Endometrium (tissue), 2 donors: Measurements from ENCODE around the gene PIGN.

Experiments
- FAIRE-seq: peaks from 2 replicates; lab custom pipeline; 2012; peaks lifted over from hg19 to GRCh38; lab: Jason Lieb, UNC
- donor health status: control.
- donor health status: control.

PIGN gene, protein sequence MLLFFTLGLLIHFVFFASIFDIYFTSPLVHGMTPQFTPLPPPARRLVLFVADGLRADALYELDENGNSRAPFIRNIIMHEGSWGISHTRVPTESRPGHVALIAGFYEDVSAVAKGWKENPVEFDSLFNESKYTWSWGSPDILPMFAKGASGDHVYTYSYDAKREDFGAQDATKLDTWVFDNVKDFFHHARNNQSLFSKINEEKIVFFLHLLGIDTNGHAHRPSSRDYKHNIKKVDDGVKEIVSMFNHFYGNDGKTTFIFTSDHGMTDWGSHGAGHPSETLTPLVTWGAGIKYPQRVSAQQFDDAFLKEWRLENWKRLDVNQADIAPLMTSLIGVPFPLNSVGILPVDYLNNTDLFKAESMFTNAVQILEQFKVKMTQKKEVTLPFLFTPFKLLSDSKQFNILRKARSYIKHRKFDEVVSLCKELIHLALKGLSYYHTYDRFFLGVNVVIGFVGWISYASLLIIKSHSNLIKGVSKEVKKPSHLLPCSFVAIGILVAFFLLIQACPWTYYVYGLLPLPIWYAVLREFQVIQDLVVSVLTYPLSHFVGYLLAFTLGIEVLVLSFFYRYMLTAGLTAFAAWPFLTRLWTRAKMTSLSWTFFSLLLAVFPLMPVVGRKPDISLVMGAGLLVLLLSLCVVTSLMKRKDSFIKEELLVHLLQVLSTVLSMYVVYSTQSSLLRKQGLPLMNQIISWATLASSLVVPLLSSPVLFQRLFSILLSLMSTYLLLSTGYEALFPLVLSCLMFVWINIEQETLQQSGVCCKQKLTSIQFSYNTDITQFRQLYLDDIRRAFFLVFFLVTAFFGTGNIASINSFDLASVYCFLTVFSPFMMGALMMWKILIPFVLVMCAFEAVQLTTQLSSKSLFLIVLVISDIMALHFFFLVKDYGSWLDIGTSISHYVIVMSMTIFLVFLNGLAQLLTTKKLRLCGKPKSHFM

GRCh38 chr18:62186774-62187542 lies at the start of gene PIGN, which contains the start of gene RELCH:
PIGN (minus strand) TSS chr18:62187056; CDS start chr18:62161353, 25,703 bp downstream.
RELCH (plus strand) TSS chr18:62187255; CDS start chr18:62187506, 251 bp downstream.
- FAIRE-seq, result peak; percentile 89

DNA sequence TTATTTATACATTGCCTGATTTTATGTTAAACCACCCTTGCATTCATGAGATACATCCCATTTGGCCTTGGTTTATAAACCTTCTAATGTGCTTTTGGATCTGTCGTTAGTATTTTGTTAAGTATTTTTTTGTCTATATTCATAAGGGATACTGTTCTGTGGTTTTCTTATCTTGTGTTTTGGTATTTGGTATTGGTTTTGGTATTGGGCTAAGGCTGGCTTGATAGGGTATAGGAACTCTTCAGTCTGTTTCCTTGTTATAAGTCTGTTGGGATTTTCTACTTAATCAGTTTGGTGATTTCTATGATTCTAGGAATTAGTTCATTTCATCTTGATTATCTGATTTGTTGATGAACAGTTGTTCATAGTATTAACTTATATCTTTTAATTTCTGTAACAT lies 49.4 kb upstream of the PIGN start:
- FAIRE-seq, result no peak

- no peak for FAIRE-seq
Measured at GRCh38 chr18:62226047-62226446, 39.2 kb upstream of the PIGN start.

GRCh38 chr18:62224229-62224628 lies 37.4 kb upstream of the PIGN start:
- no peak for FAIRE-seq

GRCh38 chr18:62214790-62215189 lies 27.9 kb upstream of the PIGN start:
- no peak for FAIRE-seq

DNA sequence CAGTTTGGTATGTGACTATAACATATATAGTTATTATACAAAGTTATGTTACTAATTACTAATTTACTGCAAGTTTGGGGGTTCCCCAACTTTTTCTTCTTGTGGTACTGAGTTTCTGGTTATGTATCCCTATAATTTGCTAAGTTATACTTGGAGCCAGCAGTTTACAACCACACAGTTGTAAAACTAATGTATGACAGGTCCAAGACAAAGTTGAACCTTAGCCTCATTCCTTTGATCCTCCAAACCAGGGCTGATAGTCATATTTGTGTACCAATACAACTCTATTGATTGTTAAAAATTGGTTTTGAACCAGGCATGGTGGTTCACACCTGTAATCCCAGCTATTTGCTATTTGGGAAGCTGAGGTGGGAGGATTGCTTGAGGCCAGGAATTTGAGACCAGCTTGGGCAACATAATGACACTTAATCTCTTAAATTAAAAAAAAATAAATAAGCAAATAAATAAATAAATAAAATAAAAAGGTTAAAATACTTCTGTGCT lies 24.5 kb upstream of the PIGN start:
- FAIRE-seq, result no peak

DNA sequence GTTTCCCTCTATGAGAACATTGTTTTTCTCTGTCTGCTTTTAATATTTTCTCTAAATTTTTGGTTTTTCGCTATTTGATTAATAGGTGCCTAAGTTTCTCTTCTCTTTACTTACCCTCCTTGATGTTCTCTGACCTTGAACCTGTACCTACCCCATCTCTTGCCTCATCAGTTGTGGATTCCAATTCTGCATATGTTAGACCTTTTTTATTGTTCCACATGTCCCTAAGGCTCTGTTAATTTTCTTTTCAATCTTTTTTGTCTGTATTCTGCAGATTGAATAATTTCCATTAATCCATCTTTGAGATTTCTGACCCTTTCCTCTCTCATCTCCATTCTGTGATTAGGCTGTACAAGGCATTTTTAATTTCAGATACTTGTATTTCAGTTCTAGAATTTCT lies 23.3 kb upstream of the PIGN start:
- FAIRE-seq, result no peak

DNA sequence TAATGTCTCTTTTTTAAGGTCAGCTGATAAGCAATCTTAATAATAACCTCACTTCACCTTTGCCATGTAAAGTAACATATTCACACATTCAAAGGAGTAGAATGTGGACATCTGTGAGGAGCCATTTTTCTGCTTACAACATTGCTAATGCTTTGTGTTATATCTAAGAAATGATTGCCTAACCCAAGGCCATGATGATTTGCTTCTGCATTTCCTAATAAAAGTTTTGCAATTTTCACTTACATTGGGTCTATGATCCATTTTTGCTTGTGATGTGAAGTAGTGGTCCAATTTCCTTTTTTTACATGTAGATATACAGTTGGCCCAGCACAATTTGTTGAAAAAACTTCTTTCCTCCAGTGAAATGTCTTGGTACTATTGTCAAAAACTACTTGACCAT lies 22.2 kb upstream of the PIGN start:
- no peak for FAIRE-seq

GRCh38 chr18:62206593-62206992 lies 19.7 kb upstream of the PIGN start:
- FAIRE-seq, result no peak

DNA sequence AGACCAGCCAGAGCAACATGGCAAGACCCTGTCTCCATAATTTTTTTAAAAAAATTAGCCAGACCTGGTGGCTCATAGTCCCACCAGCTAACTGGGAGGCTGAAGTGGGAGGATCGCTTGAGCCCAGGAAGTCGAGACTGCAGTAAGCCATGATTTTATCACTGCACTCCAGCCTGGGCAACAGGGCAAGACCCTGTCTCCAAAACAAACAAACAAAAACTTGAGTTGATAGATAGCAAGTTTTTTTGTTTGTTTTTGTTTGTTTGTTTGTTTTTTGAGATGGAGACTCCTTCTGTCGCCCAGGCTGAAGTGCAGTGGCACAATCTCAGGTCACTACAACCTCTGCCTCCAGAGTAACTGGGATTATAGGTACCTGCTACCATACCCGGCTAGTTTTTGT lies 19.0 kb upstream of the PIGN start:
- FAIRE-seq, result no peak

DNA sequence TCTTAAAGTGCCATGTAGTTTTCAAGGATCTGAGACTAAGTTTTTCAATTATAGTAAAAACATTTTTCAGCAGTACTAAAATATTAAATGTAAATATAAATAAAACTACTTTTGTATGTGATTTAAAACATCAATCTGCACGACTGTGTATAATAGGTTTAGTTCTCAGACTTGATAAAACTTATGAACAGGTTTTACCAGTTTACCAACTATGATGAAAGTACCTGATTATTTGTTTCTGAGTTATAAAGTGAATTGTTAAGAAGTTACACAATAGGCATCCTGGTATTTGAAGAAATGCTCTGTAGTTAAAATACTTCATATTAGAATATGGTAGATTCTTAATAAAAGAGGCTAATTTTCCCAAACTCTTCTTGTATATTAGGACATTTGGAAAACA lies 15.0 kb upstream of the PIGN start:
- peak; percentile 43 for FAIRE-seq

- no peak for FAIRE-seq
Measured at GRCh38 chr18:62200121-62200914, 13.5 kb upstream of the PIGN start.

DNA sequence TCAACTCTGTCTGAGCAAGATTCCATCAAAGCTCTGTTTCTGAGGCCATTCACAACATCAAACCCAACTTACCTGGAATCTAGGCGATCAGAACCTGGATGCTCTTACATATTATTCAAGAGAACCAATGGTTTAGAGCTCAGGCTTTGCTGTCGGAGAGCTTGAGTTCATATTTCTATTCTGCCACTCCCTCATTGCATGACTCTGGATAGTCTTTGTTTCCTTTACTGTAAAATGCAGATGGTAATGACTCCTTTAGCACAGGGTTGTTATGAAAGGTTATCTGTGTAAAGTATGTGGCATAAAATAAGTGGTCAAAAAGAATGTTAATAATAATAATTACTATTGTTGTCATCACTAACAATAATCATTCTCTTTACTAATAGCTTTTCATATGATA lies 12.8 kb upstream of the PIGN start:
- FAIRE-seq, result no peak

DNA sequence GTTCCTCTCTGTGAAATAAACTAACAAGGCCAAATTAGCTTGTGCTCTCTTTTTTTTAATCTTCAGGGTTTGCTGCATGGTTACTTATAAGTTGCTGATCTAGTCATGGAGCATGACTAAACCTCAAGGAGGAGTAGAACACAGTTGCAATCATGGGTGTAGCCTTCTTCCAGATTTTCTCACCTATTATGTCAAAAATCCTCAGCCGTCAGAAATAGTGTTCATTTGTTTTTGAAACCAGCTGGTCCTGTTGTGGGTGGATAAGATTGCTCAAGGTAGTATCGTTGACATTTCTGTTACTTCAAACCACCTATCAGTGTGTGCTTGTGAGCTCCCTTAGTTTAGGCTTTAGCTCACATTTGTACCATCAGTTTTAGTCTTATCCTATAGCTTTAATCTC lies 11.4 kb upstream of the PIGN start:
- FAIRE-seq, result no peak

- no peak for FAIRE-seq
Measured at GRCh38 chr18:62196980-62197379, 10.1 kb upstream of the PIGN start.

GRCh38 chr18:62196079-62196478 lies 9.2 kb upstream of the PIGN start:
- no peak for FAIRE-seq

DNA sequence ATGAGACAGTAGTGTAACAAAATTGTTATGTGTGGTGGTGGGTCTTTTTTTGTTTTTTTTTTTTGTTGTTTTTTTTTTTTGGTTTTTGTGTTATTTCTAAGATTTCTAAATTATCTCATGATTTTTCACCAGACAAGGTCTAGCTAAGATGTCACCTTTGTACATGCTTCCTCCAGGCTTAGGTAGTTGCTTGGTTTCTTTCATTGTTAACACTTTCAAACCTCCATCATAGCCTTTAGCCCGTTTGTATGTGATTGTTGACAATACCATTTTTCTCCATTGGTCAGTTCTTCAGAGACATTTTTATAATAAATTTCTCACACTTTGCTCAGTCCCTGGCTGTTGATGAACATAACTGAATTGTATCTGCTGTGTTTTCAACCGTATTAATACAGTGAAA lies 2.4 kb upstream of the PIGN start:
- no peak for FAIRE-seq

- FAIRE-seq, result no peak
Measured at GRCh38 chr18:62187543-62188510, 971 bp upstream of the PIGN start.

DNA sequence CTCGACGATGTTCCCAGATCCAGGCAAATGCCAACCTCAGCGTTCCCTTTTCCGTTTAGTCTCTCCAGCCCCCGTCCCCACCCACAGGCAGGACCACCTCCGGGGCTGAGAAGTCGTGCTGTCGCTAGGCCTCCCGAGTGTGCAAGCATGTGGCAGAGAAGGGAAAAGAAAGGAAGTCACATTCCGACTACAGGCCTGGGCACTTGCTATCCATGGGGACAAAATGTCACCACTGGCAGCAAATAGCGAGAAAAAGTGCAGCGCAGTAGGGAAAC lies 420 bp downstream of the PIGN start:
- FAIRE-seq, result no peak

GRCh38 chr18:62183578-62184195 lies 3.2 kb downstream of the PIGN start:
- FAIRE-seq, result peak; percentile 93
